ENCODE data around the gene GRIN2A.

The GRIN2A gene

GRCh38 chr16:10128397-10129258 is 53.6 kb downstream of the GRIN2A start:
- no peak for DNase-seq

DNA sequence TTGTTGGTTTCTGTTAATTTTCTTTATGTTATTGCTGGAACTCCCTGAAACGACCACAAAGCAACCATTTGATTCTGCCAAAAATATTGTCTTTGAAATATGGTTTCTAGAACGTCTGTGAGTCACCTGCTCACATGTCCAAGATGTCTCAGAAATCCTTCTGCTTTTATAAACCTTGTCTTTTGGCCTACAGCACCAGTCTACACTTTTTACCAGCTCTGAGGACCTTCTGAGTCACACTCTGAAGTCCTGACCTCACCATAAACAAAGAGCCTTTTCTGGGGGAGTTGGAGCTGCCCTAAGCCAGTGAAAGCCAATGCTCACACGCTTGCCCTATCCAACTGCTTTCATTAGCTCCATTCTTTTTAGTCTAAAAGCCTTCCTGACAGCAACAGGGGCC is 55.5 kb downstream of the GRIN2A start:
- no peak for DNase-seq

DNA sequence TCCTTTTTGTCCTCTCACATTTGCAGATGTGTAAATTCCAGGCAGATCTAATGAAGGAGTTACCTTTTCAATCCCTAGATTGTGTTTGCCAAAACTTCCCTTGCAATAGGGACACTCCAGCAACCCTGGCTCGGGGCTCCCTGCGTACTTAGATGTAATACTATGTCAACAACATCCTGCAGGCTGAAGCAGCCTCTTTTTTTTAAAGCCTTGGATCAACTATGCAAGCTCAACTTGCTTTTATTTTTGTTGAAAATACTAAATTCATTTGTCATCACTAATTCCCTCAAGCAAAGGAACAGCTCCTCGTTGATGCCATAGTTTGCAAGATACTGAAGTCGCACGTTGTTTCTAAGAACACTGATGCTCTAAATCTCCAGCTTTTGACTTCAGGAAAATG is 59.1 kb downstream of the GRIN2A start:
- DNase-seq = no peak

DNA sequence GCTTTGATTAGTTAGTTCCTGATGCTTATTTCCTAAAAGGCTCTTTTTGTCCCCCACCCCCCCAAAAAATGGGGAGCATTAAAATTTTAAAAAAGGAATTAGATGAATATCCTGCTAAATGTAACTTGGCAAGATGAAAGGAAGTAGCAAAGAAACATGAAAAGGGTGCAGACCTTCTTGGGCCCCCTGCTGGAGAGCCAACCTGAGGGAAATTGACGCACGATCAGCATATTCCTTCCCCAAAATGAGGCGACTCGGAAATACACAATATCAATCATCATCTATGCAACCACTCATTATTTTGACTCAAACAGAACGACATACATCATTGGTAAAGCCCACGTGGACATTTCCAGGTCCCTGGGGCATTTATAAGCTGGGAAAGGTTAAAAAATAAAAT is 59.7 kb downstream of the GRIN2A start:
- no peak for DNase-seq

DNA sequence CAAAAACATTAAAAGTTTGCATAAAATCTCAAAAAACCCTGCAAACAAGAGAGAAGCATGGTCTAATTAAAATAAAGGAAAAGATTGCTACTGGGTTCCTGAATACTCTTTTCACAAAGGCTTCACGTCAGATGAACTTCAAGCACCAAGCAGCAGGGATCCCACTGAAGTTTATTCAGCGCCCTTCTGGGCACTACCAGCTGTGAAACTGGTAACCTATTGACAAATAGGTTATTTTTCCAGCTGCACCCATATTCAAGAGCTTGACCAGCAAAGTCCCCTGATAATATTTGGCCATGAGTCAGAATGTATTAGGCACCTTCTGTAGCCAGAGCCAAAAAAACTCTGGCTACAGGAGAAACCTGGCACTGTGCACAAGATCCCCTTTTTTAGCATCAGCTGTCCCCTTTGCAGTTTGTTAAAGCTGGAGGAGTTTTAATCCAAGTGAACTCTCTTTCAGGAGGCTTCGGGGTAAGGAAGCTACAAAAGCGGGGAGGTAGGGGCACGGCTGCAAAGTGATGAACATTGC is 60.3 kb downstream of the GRIN2A start:
- DNase-seq = no peak

DNA sequence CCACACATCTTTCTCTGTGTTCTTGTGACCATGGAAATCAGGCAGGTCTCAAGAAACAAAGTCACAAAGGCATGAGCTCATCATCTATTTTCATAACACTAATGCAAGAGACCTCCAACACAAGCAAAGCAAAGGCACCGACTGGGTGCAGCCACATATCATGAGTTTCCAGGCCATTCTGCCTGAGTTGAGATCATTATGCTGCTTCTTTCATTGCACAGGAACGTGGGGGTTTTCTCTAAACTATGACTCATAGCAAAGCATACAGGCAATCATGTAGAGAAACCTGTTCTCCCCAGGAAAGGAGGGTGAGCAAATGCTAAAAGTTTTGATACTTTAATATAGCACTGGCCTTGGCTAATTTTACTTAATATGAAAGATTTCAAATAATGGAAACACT is 60.7 kb downstream of the GRIN2A start:
- no peak for DNase-seq

GRCh38 chr16:10120953-10121352 is 61.3 kb downstream of the GRIN2A start:
- no peak for DNase-seq

DNA sequence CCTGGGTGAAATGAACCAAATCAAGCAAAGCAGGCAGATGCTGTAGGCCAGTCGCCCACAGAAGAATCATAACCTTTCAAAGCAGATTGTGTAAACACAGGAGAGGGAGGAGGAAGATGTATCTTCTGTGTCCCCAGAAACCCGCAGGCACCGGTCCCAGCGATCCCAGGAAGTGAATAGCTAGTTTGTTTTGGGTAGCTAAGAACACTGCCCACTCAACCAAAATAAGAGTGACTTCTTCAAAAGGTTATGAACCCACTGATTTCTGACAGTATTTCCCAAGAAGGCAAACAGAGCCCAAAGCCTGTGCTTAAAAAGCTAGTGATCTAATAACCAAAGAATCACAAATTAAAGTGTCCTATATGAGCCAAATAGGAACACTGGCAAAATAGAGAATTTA is 67.8 kb downstream of the GRIN2A start:
- DNase-seq = no peak

GRCh38 chr16:10113248-10113647 is 69.0 kb downstream of the GRIN2A start:
- DNase-seq = no peak

- DNase-seq = no peak
Observed at GRCh38 chr16:10112021-10112420, 70.2 kb downstream of the GRIN2A start.

GRCh38 chr16:10111156-10111761 is 71.0 kb downstream of the GRIN2A start:
- no peak for DNase-seq

DNA sequence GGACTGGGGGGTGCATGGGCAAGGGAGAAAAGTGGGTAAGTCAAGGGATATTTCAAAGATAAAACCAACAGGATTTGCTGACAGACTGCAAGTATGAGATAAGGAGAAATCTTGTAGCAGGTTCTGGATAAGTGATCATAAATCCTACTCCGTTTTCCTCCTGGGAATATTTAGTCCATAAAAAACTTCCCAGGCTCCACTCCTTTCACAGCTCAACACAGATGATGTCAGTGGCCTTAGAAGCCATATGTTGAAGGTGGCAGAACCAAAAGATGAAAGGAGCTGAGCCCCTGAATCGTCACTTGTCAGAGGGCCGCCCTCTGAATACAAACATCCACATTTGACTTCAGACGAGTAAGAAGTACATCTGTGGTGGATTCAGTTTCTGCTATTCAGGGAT is 71.7 kb downstream of the GRIN2A start:
- DNase-seq = no peak

DNA sequence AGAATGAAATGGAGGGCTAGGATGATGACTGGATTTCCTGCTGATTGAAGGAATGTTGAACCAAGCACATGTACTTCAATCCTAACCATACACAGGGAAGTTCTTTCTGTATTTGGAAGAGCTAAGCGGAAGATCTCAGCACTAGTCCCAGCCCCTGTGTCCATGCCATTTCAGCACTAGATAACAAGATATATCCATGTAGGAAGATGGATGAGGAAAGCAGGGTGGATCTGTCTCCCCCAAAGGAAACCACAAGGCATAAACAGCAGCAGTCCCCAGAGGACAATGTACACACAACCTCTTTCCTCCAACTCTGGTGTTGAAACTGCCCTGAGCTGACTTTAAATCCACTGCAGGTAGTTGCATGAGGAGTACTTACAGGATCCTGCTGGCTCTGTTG is 75.1 kb downstream of the GRIN2A start:
- no peak for DNase-seq

DNA sequence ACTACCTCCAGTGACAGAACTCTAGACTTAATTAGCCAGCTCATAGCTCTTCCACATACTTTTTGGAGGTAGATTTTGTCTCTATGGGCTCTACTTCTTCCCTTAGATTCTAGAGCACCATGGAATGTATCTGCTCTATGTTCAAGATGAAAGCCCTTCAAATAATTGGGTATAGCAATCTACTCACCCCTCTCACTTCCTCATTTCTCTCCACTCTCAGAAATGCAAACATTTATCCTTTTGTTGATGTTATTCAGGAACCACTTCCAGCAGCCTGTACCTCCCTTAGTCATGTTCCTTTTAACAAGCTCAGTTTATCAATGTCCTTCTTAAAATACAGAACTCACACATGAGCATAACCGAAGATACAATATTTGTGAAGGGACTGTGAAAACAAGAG is 78.5 kb downstream of the GRIN2A start:
- DNase-seq = no peak

- DNase-seq = no peak
Observed at GRCh38 chr16:10103118-10103517, 79.1 kb downstream of the GRIN2A start.

GRCh38 chr16:10100829-10101228 is 81.4 kb downstream of the GRIN2A start:
- DNase-seq = no peak

DNA sequence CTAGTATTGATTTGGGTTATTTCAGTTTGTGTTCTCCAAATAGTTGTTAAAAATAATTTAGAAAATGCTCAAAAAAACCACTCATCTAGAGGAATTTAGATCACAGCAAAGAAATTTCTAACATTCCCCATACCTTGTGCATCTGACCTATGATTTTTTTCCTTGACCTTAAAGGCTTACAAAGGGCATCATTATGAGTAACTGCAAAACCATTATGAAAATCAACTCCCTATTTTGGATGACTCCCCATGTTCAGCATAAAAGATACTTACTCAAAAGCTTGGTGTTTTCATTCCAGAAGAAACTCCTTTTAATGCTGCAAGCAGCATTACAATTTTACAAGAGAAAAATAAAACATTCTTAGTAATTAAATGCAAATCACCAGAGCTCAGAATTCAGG is 83.2 kb downstream of the GRIN2A start:
- no peak for DNase-seq

- no peak for DNase-seq
Observed at GRCh38 chr16:10097271-10097670, 85.0 kb downstream of the GRIN2A start.

- no peak for DNase-seq
Observed at GRCh38 chr16:10093576-10093975, 88.7 kb downstream of the GRIN2A start.

DNA sequence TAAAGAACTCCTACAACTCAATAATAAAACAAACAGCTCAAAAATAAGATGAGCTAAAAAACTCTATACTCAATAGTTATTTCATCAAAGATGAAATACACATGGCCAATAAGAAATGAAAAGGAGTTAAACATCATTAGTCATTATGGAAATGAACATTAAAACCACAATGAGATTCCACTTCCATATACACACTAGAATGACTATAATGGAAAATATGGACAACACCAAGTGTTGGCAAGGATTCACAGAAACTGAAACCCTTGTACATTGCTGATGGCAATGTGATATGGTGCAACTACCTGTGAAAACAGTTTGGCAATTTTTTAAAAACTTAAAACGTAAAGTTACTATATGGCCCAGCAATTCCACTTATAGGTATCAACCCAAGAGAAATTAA is 91.4 kb downstream of the GRIN2A start:
- no peak for DNase-seq

- DNase-seq = no peak
Observed at GRCh38 chr16:10088380-10088793, 93.8 kb downstream of the GRIN2A start.

DNA sequence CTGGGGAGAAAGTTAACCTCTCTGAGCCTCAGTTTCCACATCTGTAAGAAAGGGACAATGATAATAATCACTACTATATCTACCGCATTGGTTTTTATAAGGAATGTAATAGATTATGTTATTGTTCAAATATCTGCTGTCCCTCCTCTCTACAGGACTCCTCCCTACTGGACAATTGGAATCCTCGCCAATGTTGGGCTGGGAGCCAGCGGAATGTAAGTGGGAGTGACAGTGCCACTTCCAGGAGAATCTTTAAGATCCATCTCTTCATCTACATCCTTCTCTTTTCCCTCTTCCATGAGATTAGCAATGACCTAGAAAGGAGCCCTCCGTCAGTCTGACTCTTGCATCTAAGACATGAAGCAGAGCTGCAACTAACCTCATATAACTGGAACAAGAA is 95.1 kb downstream of the GRIN2A start:
- DNase-seq = no peak

GRCh38 chr16:10086620-10087019 is 95.6 kb downstream of the GRIN2A start:
- DNase-seq = no peak

GRCh38 chr16:10085078-10085798 is 97.0 kb downstream of the GRIN2A start:
- no peak for DNase-seq
